Small intestine (tissue), 7 donors: Measurements from ENCODE around the gene CFAP99. TPM values are rescaled to one million over a fixed set of nuclear protein-coding genes. Genes with fewer than 3 reads are reported as not detected.

Experiments
- DNase-seq, 2 donors: peaks; one replicate each; pipeline versions ENCODE4 v3.0.0 to v3.0.0-alpha.2; 2013
- FAIRE-seq: peaks from 2 replicates; lab custom pipeline; 2012; peaks lifted over from hg19 to GRCh38; lab: Jason Lieb, UNC
- H3K27ac ChIP-seq, 3 donors: one replicate each; pipeline ENCODE4 v1.5.1; 2013; ENCODE audit warnings: low read length in 2 of 3, mild to moderate bottlenecking in 2 of 3, control low read depth in 1 of 3, inconsistent platforms in 1 of 3, low read depth in 1 of 3, moderate library complexity in 1 of 3
- H3K27me3 ChIP-seq, 3 donors: one replicate each; pipeline ENCODE4 v1.6.1; 2013; ENCODE audit warnings: low read length in 3 of 3, inconsistent platforms in 1 of 3; ENCODE audit not compliant: control insufficient read depth in 3 of 3, insufficient read depth in 3 of 3
- H3K36me3 ChIP-seq, 3 donors: one replicate each; pipeline ENCODE4 v1.6.1; 2013; ENCODE audit warnings: low read length in 3 of 3, inconsistent platforms in 1 of 3, low read depth in 1 of 3, mild to moderate bottlenecking in 1 of 3, moderate library complexity in 1 of 3; ENCODE audit not compliant: control insufficient read depth in 3 of 3, insufficient read depth in 2 of 3
- H3K4me1 ChIP-seq, 3 donors: one replicate each; pipeline ENCODE4 v1.6.1; 2013; ENCODE audit warnings: low read length in 2 of 3, inconsistent platforms in 1 of 3, low read depth in 1 of 3, mild to moderate bottlenecking in 1 of 3, moderate library complexity in 1 of 3; ENCODE audit not compliant: control insufficient read depth in 3 of 3, insufficient read depth in 2 of 3
- H3K4me3 ChIP-seq, 3 donors: one replicate each; pipeline ENCODE4 v1.5.1; 2013; ENCODE audit warnings: low read length in 3 of 3, control low read depth in 1 of 3, inconsistent platforms in 1 of 3, low read depth in 1 of 3, mild to moderate bottlenecking in 1 of 3, moderate library complexity in 1 of 3
- H3K9me3 ChIP-seq, 2 donors: one replicate each; pipeline ENCODE4 v1.6.1; 2013; ENCODE audit warnings: low read depth in 1 of 2, low read length in 1 of 2; ENCODE audit not compliant: control insufficient read depth in 2 of 2, insufficient read depth in 1 of 2
- WGBS, 3 donors: extraction: QIAGEN DNeasy Blood & Tissue Kit; methylation state at CpG; one replicate each; pipeline ENCODE4 v1.1.7; 2013; 5-methylcytosine and 5-hydroxymethylcytosine counted together
- polyA plus RNA-seq, 4 donors: library from polyadenylated mRNA; stranded (reverse) in 3 of 4; unstranded in 1 of 4; fragments of 200-250 nt in 3 of 4; fragments of 120-200 nt in 1 of 4; gene quantifications; one replicate each; pipeline versions ENCODE4 v1.2.1 to v1.2.3, GENCODE V29; 2013
- donor health status: healthy with polysubstance abuse.
- donor health status: control.
- donor health status: control.
- donor health status: Bipolar disorder and iron deficiency.
- donor health status: healthy.

CFAP99 gene
- polyA plus RNA-seq, 4 donors, result 0.15 to 0.67 (median 0.16) TPM; not detected in 1

DNA sequence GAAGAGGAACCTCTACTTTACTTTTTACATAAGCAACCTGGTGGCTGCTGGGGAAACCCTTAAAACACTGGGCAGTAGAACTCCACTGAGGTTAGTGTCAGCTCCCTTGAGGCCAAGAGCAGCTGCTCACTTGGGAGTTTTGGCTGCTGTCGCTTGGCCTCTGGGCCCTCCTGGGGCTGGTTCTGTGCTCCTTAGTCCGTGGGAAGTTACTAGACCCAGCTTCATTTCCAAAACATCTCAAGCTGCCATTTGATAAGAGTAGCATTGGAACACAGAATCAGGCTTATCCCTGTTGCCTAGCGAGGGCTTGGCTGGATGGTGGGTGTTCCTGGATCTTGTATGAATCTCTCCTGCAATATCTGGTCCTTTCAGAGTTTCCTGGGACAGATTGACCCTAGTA is 76.2 kb downstream of the CFAP99 start:
- no peak overlapping the region for H3K4me3 ChIP-seq
- H3K27me3 ChIP-seq, result no peaks in the 10 kb centered on the region
- WGBS, 3 donors, result 79 to 96% (median 80%) methylated on average over 3 of the region's 3 CpGs
- FAIRE-seq (no peak), DNase-seq (no peak)
- H3K27ac ChIP-seq, result no peak overlapping the region
- no peaks in the 10 kb centered on the region for H3K9me3 ChIP-seq
- peaks cover 21 to 75% (median 30%) of the 10 kb centered on the region in 3 donors for H3K36me3 ChIP-seq
- peaks cover 0 to 2% (median 0%) of the 10 kb centered on the region in 3 donors for H3K4me1 ChIP-seq

DNA sequence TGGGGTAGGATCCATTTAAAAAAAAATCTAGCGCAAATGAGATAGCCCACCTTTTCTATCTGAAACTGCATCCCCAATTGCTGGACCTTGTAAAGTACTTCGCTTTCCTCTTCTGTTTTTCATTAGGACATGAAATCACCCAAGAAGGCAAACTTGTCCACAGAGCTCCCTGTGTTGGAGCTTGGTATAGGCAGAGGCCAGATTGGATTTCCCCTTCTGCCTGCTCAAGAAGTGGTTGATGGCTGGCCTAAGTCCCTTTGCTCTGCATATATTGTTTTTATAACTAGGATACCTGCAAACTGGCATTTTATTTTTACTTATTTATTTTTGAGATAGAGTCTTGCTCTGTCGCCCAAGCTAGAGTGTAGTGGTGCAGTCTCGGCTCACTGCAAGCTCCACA is 78.6 kb downstream of the CFAP99 start:
- Histone ChIP-seq H3K9me3 (no peaks in the 10 kb centered on the region), H3K36me3 (peaks cover 16 to 76% (median 17%) of the 10 kb centered on the region in 3 donors), H3K27ac (no peak overlapping the region), H3K27me3 (no peaks in the 10 kb centered on the region), H3K4me1 (peaks cover 0 to 2% (median 0%) of the 10 kb centered on the region in 3 donors), H3K4me3 (no peak overlapping the region)
- FAIRE-seq (no peak), DNase-seq (no peak)
- 95 to 97% (median 96%) methylated on average over 4 of the region's 4 CpGs for WGBS, 3 donors

DNA sequence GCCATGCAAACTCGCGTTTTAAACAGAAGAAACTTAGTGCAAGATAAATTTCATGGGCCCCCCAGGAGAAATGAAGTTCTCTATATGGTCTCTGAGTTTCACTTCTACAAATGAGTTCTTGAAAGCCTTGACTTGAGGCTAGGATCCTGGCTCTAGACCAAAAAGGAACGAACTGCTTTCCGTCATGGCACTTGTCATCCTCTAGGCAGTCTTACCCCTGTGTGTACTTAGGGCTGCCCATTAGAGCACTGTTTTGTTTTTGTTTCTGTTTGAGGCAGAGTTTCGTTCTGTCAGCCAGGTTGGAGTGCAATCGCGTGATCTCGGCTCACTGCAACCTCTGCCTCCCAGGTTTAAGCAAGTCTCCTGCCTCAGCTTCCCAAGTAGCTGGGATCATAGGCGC is 79.2 kb downstream of the CFAP99 start:
- peaks cover 11 to 75% (median 15%) of the 10 kb centered on the region in 3 donors for H3K36me3 ChIP-seq
- FAIRE-seq, result no peak

DNA sequence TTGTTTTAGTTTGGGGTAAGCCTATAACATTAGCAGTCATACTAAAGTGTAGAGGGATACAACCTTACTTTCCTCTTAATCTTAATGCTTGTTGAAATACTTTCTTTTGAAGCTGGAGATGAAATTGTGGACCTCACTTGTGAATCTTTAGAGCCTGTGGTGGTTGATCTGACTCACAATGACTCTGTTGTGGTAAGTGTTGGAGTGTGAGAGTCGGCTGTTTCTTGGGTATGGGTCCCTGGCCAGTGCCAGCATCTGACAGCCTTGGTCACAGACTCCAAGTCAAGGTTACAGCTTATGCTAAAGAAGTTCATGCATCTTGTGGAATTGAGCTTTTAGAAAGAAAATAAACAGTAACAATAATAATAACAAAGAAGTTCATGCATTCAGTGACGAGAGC is 81.8 kb downstream of the CFAP99 start:
- H3K4me1 ChIP-seq, result no peaks in the 10 kb centered on the region
- 84 to 92% (median 85%) methylated on average over 2 of the region's 2 CpGs for WGBS, 3 donors
- DNase-seq (no peak), FAIRE-seq (no peak)
- peaks cover 13 to 69% (median 14%) of the 10 kb centered on the region in 3 donors for H3K36me3 ChIP-seq
- H3K27me3 ChIP-seq, result no peaks in the 10 kb centered on the region
- H3K27ac ChIP-seq, result no peak overlapping the region
- H3K9me3 ChIP-seq, result no peaks in the 10 kb centered on the region
- no peak overlapping the region for H3K4me3 ChIP-seq

More for the DNA sequence above, 79.2 kb downstream of the CFAP99 start:
- Histone ChIP-seq H3K9me3 (no peaks in the 10 kb centered on the region), H3K4me1 (no peaks in the 10 kb centered on the region), H3K27me3 (no peaks in the 10 kb centered on the region), H3K27ac (no peak overlapping the region), H3K4me3 (no peak overlapping the region)
- no peak for DNase-seq
- 84 to 91% (median 88%) methylated on average over 9 of the region's 9 CpGs for WGBS, 3 donors

DNA sequence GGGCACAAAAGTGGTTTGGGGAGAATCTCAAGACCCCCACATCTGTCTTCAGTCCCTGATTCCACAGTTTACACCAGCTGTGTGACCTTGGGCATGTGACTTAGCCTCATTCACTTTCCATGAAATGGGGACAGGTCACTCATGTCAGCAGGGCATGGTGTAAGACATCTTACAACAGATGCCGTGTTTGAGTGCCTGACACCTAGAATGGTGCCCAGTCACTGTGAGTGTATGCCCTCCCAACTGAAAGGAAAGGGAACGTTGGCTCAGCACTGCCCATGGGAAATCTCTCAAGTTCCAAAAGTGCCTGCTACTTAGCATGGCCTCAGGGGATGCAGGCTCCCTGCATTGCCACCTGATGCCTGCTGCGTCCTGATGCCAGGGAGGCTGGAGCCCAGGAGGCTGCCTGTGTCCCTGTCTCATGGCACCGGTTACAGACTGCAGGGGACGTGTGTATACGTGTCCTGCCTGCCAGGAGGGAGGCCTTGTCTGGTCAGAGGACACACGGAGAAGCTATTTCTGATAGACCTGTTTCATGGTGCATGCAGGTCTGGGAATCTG is 82.4 kb downstream of the CFAP99 start:
- peaks cover 13 to 70% (median 14%) of the 10 kb centered on the region in 3 donors for H3K36me3 ChIP-seq
- 93 to 94% (median 93%) methylated on average over 7 of the region's 7 CpGs for WGBS, 3 donors
- FAIRE-seq (no peak), DNase-seq (no peak)
- no peaks in the 10 kb centered on the region for H3K4me1 ChIP-seq
- H3K27me3 ChIP-seq, result no peaks in the 10 kb centered on the region
- no peaks in the 10 kb centered on the region for H3K9me3 ChIP-seq
- H3K27ac ChIP-seq, result no peak overlapping the region
- H3K4me3 ChIP-seq, result no peak overlapping the region

DNA sequence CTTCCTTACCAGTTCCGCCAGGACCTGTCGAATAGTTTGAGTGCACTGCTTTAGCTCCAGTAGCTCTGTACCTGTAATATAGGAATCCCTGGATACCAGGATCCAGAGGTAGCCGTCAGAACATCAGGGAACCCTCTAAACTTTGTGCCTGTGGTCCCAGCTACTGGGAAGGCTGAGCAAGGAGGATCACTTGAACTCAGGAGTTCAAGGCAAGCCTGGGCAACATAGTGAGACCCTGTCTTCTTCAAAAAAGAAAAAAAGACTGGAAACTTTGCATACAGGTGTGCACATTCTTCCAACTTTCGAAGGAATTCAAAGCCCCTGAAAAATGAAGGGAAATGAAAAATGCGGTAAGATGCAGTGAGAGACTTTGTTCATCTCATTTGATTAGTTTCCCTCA is 85.1 kb downstream of the CFAP99 start:
- DNase-seq (no peak), FAIRE-seq (no peak)
- Histone ChIP-seq H3K4me3 (no peak overlapping the region), H3K36me3 (peaks cover 8 to 61% (median 9%) of the 10 kb centered on the region in 3 donors), H3K27ac (no peak overlapping the region), H3K27me3 (no peaks in the 10 kb centered on the region), H3K9me3 (no peaks in the 10 kb centered on the region), H3K4me1 (no peaks in the 10 kb centered on the region)
- 91 to 96% (median 96%) methylated on average over 5 of the region's 5 CpGs for WGBS, 3 donors

DNA sequence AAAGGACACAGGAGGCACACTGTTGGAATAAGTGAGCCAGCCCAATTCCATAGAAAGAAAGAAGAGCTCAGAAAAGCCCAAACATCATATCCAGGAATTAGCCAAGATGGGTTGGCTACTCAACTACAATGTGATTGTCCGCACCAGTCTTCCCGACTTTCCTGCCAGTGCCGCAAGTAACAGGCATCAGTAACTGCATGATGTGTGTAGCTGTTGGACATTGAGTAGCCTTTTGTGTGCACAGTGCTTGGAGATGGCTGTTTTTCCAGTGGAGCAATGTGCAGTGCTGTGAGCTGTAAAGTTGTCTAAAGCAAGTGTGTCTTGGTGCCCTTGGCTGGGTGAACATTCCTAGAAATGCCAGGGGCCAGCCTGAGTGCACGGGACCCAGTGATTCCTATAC is 88.5 kb downstream of the CFAP99 start:
- DNase-seq, result no peak
- no peak overlapping the region for H3K4me3 ChIP-seq
- no peaks in the 10 kb centered on the region for H3K4me1 ChIP-seq
- no peak overlapping the region for H3K27ac ChIP-seq
- H3K27me3 ChIP-seq, result no peaks in the 10 kb centered on the region
- H3K36me3 ChIP-seq, result peaks cover 7 to 65% (median 11%) of the 10 kb centered on the region in 3 donors
- H3K9me3 ChIP-seq, result no peaks in the 10 kb centered on the region
- WGBS, 3 donors, result 94 to 96% (median 96%) methylated on average over 4 of the region's 4 CpGs
- FAIRE-seq, result no peak

DNA sequence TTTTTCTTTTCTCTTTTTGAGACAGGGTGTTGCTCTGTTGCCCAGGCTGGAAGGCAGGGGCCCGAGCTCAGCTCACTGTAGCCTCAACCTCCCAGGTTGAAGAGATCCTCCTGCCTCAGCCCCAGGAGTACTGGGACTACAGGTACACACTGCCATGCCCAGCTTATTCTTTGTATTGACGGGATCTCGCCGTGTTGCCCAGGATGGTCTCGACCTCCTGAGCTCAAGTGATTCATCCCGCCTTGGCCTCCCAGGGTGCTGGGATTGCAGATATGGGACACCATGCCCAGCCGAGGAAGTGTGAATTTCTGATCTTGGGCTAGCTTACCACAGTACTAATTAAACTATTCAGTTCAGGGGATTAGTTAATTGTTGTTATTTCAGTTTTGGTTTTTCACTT is 89.1 kb downstream of the CFAP99 start:
- Histone ChIP-seq H3K27ac (no peak overlapping the region), H3K9me3 (no peaks in the 10 kb centered on the region), H3K4me1 (no peaks in the 10 kb centered on the region), H3K4me3 (no peak overlapping the region), H3K27me3 (no peaks in the 10 kb centered on the region), H3K36me3 (peaks cover 7 to 69% (median 17%) of the 10 kb centered on the region in 3 donors)
- WGBS, 3 donors, result 88 to 93% (median 93%) methylated on average over 7 of the region's 7 CpGs
- no peak for DNase-seq
- no peak for FAIRE-seq
